SK-N-SH (cell line): ENCODE data around the gene NPAT. TPM values are rescaled to one million over a fixed set of nuclear protein-coding genes. Genes with fewer than 3 reads are reported as not detected.

Experiments used
- CTCF ChIA-PET: fragments of 300-600, 350-600 bp; formaldehyde crosslinking; extraction: SDS; loops from one replicate; lab custom pipeline; 2021; lab: Yijun Ruan, JAX
- POLR2A ChIA-PET: fragments of 350-600 bp; sonication (Branson Sonifier 250); formaldehyde crosslinking; extraction: SDS; loops from one replicate; lab custom pipeline; 2020; ENCODE audit warnings: antibody characterized with exemption, inconsistent platforms; lab: Yijun Ruan, JAX
- DNase-seq: peaks from one replicate; pipeline ENCODE4 v3.0.0; 2012
- H2AFZ ChIP-seq: fragments of 200-600 bp; sonication (generic); 2 replicates; pipeline ENCODE4 v1.8.1; 2016; ENCODE audit warnings: antibody characterized with exemption, mild to moderate bottlenecking, low read depth
- H3F3A ChIP-seq: fragments of 200-600 bp; sonication (generic); replicated peaks from 2 replicates; pipeline ENCODE3; 2016; ENCODE audit warnings: antibody characterized with exemption, mild to moderate bottlenecking; ENCODE audit not compliant: insufficient read depth
- H3K27ac ChIP-seq, 2 experiments: fragments of 200-500 bp in 1 of 2; fragments of 200-600 bp in 1 of 2; sonication (Bioruptor generic) in 1 of 2; sonication (generic), shearing (Covaris generic) in 1 of 2; 2 replicates each; pipeline versions ENCODE4 v1.5.1 to v1.6.1; 2014 to 2016; ENCODE audit warnings: low read depth in 2 of 2, inconsistent platforms in 1 of 2, low read length in 1 of 2, mild to moderate bottlenecking in 1 of 2, mixed read lengths in 1 of 2
- H3K27me3 ChIP-seq: fragments of 200-600 bp; sonication (generic), shearing (Covaris generic); 2 replicates; pipeline ENCODE4 v1.6.1; 2016; ENCODE audit warnings: mixed run types; ENCODE audit not compliant: insufficient read depth
- H3K36me3 ChIP-seq, 2 experiments: fragments of 200-500 bp in 1 of 2; fragments of 200-600 bp in 1 of 2; sonication (Bioruptor generic) in 1 of 2; sonication (generic) in 1 of 2; replicated peaks in 1 of 2; 2 replicates each; pipeline versions ENCODE3 to v1.5.1; 2014 to 2016; ENCODE audit warnings: low read length in 1 of 2, mild to moderate bottlenecking in 1 of 2; ENCODE audit not compliant: insufficient read depth in 2 of 2, control insufficient read depth in 1 of 2
- H3K4me1 ChIP-seq, 2 experiments: fragments of 200-500 bp in 1 of 2; fragments of 200-600 bp in 1 of 2; sonication (Bioruptor generic) in 1 of 2; sonication (generic), shearing (Covaris generic) in 1 of 2; 2 replicates each; pipeline versions ENCODE4 v1.5.1 to v1.6.1; 2014 to 2016; ENCODE audit warnings: low read depth in 1 of 2, low read length in 1 of 2, mixed run types in 1 of 2; ENCODE audit not compliant: insufficient read depth in 2 of 2, control insufficient read depth in 1 of 2
- H3K4me2 ChIP-seq: fragments of 200-600 bp; sonication (generic), shearing (Covaris generic); 2 replicates; pipeline ENCODE4 v1.6.1; 2017; ENCODE audit warnings: mixed run types
- H3K4me3 ChIP-seq, 2 experiments: fragments of 200-500 bp in 1 of 2; fragments of 200-600 bp in 1 of 2; sonication (Bioruptor generic) in 1 of 2; sonication (generic), shearing (Covaris generic) in 1 of 2; 2 replicates each; pipeline versions ENCODE4 v1.5.1 to v1.8.1; 2014 to 2016; ENCODE audit warnings: low read depth in 2 of 2, inconsistent platforms in 1 of 2, low read length in 1 of 2, mild to moderate bottlenecking in 1 of 2, mixed read lengths in 1 of 2, moderate library complexity in 1 of 2
- H3K79me2 ChIP-seq: fragments of 200-600 bp; sonication (generic); 2 replicates; pipeline ENCODE4 v1.8.1; 2017; ENCODE audit warnings: mild to moderate bottlenecking; ENCODE audit not compliant: insufficient read depth
- H3K9ac ChIP-seq: fragments of 200-600 bp; sonication (generic); 2 replicates; pipeline ENCODE4 v1.6.1; 2017; ENCODE audit warnings: mixed run types
- H3K9me2 ChIP-seq: fragments of 200-600 bp; sonication (generic); 2 replicates; pipeline ENCODE4 v1.6.1; 2017; ENCODE audit warnings: mixed run types
- H3K9me3 ChIP-seq: fragments of 200-600 bp; sonication (generic); 2 replicates; pipeline ENCODE4 v1.6.1; 2017; ENCODE audit warnings: mixed run types, mild to moderate bottlenecking, moderate library complexity
- H4K20me1 ChIP-seq: fragments of 200-600 bp; sonication (generic); 2 replicates; pipeline ENCODE4 v1.6.1; 2017; ENCODE audit warnings: mild to moderate bottlenecking, mixed run types; ENCODE audit not compliant: insufficient read depth
- CHD2 ChIP-seq: fragments of 150-350 bp; IDR thresholded peaks from 2 replicates; pipeline ENCODE4 v1.6.1; 2018; ENCODE audit warnings: low read length; ENCODE audit not compliant: partially characterized antibody
- ELF1 ChIP-seq: IDR thresholded peaks from 2 replicates; pipeline ENCODE4 v1.4.0; 2012
- EZH2phosphoT487 ChIP-seq: fragments of 200-600 bp; sonication (generic); IDR thresholded peaks from 2 replicates; pipeline ENCODE4 v1.6.1; 2017; ENCODE audit warnings: low read depth, mixed run types, mild to moderate bottlenecking, antibody characterized with exemption, moderate library complexity, borderline replicate concordance
- FOXJ3 ChIP-seq: sonication (generic); formaldehyde crosslinking; IDR thresholded peaks from 2 replicates; pipeline ENCODE4 v1.5.1; 2020; ENCODE audit warnings: mild to moderate bottlenecking, missing genetic modification reagents
- GABPA ChIP-seq: IDR thresholded peaks from 2 replicates; pipeline ENCODE4 v1.4.0; 2012; ENCODE audit warnings: low read depth, mild to moderate bottlenecking
- GATA2 ChIP-seq: sonication (generic); formaldehyde crosslinking; IDR thresholded peaks from 2 replicates; pipeline ENCODE4 v1.5.0; 2020; ENCODE audit warnings: mild to moderate bottlenecking, missing genetic modification reagents
- JUND ChIP-seq: IDR thresholded peaks from 2 replicates; pipeline ENCODE4 v1.4.0; 2012
- MAX ChIP-seq: IDR thresholded peaks from 2 replicates; pipeline ENCODE4 v1.4.0; 2012; ENCODE audit warnings: low read depth
- MXI1 ChIP-seq: IDR thresholded peaks from 2 replicates; pipeline ENCODE4 v1.6.1; 2012; ENCODE audit warnings: mild to moderate bottlenecking, low read depth, low read length, improper control_type of control experiment
- NFIC ChIP-seq: IDR thresholded peaks from 2 replicates; pipeline ENCODE4 v1.4.0; 2012; ENCODE audit warnings: borderline replicate concordance
- NRF1 ChIP-seq: IDR thresholded peaks from 2 replicates; pipeline ENCODE4 v1.6.1; 2012; ENCODE audit warnings: low read depth, mild to moderate bottlenecking, low read length
- POLR2AphosphoS5 ChIP-seq: IDR thresholded peaks from 2 replicates; pipeline ENCODE4 v1.6.1; 2012; ENCODE audit warnings: low read depth, low read length
- RAD21 ChIP-seq: IDR thresholded peaks from 2 replicates; pipeline ENCODE4 v1.6.1; 2012; ENCODE audit warnings: mild to moderate bottlenecking, low read length
- RCOR1 ChIP-seq: fragments of 150-350 bp; IDR thresholded peaks from 2 replicates; pipeline ENCODE4 v1.6.1; 2017; ENCODE audit warnings: antibody characterized with exemption, low read length
- RFX5 ChIP-seq: IDR thresholded peaks from 2 replicates; pipeline ENCODE4 v1.6.1; 2012; ENCODE audit warnings: mild to moderate bottlenecking, improper control_type of control experiment, low read length
- RXRA ChIP-seq: IDR thresholded peaks from 2 replicates; pipeline ENCODE4 v1.4.0; 2012; ENCODE audit warnings: low read depth, mild to moderate bottlenecking, borderline replicate concordance
- TAF1 ChIP-seq: IDR thresholded peaks from 2 replicates; pipeline ENCODE4 v1.6.1; 2012; ENCODE audit warnings: low read depth, mild to moderate bottlenecking, low read length, moderate library complexity, borderline replicate concordance
- TCF12 ChIP-seq: IDR thresholded peaks from 2 replicates; pipeline ENCODE4 v1.4.0; 2012
- TEAD4 ChIP-seq: IDR thresholded peaks from 2 replicates; pipeline ENCODE4 v1.4.0; 2012; ENCODE audit warnings: mild to moderate bottlenecking, borderline replicate concordance; ENCODE audit not compliant: insufficient read depth
- YY1 ChIP-seq: IDR thresholded peaks from 2 replicates; pipeline ENCODE4 v1.4.0; 2012; ENCODE audit warnings: low read depth, mild to moderate bottlenecking
- ZBTB33 ChIP-seq: IDR thresholded peaks from 2 replicates; pipeline ENCODE4 v1.4.0; 2012; ENCODE audit warnings: low read depth, borderline replicate concordance
- WGBS: methylation state at CpG from one replicate; pipeline ENCODE4 v1.1.6; 2017; ENCODE audit warnings: low lambda C conversion rate; 5-methylcytosine and 5-hydroxymethylcytosine counted together
- polyA plus RNA-seq, 3 experiments: library from polyadenylated mRNA; depleted of rRNA; stranded (reverse); fragments of >200 nt; gene quantifications; 2 replicates each; pipeline ENCODE4 v1.2.3, GENCODE V29; 2012
- TF ChIP-seq, protein P1 (sequence below): IDR thresholded peaks from 2 replicates; pipeline ENCODE4 v1.4.0; 2012; ENCODE audit warnings: low read depth, borderline replicate concordance
- TF ChIP-seq, protein P2 (sequence below): fragments of 200-600 bp; sonication (generic); IDR thresholded peaks from 2 replicates; pipeline ENCODE4 v1.6.1; 2017; ENCODE audit warnings: antibody characterized with exemption, mild to moderate bottlenecking, moderate library complexity

The NPAT gene
- polyA plus RNA-seq, 1 of the 3 experiments (the other 2 are of a cell fraction), result 2.1 TPM

DNA sequence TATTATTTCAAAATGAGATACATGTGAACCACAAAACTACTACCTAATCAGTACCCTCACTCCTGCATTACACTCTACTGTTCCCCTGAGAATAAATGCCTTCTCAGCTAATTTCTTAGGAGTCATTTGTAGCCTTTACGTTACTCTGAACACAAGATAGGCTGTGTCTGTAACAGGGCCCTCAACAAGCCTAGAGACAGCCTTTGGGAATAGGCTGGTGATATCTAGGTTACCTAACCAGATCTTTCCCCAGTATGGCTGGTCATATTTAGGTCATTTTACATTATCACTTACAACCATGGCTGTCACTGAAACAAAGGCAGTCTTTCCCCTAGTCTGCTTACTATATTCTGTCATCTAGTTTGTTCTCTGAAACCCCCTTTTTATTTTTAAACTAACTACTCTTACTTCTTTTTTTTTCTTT is 14.6 kb upstream of the NPAT start:
- Histone ChIP-seq H3K9me2 (no peaks in the 10 kb centered on the region), H3K4me3 (no peak overlapping the region), H3K27me3 (no peaks in the 10 kb centered on the region), H3K36me3 (peaks cover 46 to 61% of the 10 kb centered on the region in 2 experiments), H3F3A (no peaks in the 10 kb centered on the region), H3K4me2 (no peak overlapping the region), H3K9ac (no peak overlapping the region), H3K4me1 (no peaks in the 10 kb centered on the region), H2AFZ (no peak overlapping the region), H3K27ac (no peak overlapping the region), H3K9me3 (no peaks in the 10 kb centered on the region), H4K20me1 (no peaks in the 10 kb centered on the region), H3K79me2 (no peaks in the 10 kb centered on the region)
- CTCF ChIA-PET, result interaction anchor here (1.3 kb wide), 1 partner anchor 14 kb away, joined by 3 read pairs; the partner anchor contains the start of gene ATM
- POLR2A ChIA-PET, result no interaction called here
- 95% methylated on average over 1 of the region's 1 CpG for WGBS
- DNase-seq, result no peak
- TF ChIP-seq RAD21 (no peak), TCF12 (no peak), EZH2phosphoT487 (no peak), POLR2AphosphoS5 (no peak), JUND (no peak), YY1 (no peak), TAF1 (no peak), GABPA (no peak), RFX5 (no peak), ZBTB33 (no peak), TEAD4 (no peak), RCOR1 (no peak), NFIC (no peak), RXRA (no peak), FOXJ3 (no peak), GATA2 (CRISPR knock-in tag) (no peak), CHD2 (no peak)
- TF ChIP-seq, protein P1, sequence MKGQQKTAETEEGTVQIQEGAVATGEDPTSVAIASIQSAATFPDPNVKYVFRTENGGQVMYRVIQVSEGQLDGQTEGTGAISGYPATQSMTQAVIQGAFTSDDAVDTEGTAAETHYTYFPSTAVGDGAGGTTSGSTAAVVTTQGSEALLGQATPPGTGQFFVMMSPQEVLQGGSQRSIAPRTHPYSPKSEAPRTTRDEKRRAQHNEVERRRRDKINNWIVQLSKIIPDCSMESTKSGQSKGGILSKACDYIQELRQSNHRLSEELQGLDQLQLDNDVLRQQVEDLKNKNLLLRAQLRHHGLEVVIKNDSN, result no peak

DNA sequence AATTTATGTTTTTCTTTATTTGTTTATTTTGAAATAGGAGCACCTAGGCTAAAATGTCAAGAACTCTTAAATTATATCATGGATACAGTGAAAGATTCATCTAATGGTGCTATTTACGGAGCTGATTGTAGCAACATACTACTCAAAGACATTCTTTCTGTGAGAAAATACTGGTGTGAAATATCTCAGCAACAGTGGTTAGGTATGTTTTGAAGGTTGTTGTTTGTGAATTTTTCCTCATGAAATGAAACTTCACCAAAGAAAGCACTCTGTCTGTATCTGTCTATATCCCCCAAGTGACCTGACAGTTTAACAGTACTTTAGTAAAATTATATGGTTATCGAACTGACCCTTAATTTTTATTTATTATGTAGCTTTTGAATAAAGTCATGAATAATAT is 13.2 kb upstream of the NPAT start:
- no peaks in the 10 kb centered on the region for H3K27me3 ChIP-seq
- H3K9ac ChIP-seq, result no peak overlapping the region
- H2AFZ ChIP-seq, result no peak overlapping the region
- TF ChIP-seq RXRA (no peak), MXI1 (no peak), MAX (no peak), ELF1 (no peak), NFIC (no peak), RCOR1 (no peak), EZH2phosphoT487 (no peak), NRF1 (no peak), YY1 (no peak), TAF1 (no peak), ZBTB33 (no peak)
- TF ChIP-seq, protein P2, sequence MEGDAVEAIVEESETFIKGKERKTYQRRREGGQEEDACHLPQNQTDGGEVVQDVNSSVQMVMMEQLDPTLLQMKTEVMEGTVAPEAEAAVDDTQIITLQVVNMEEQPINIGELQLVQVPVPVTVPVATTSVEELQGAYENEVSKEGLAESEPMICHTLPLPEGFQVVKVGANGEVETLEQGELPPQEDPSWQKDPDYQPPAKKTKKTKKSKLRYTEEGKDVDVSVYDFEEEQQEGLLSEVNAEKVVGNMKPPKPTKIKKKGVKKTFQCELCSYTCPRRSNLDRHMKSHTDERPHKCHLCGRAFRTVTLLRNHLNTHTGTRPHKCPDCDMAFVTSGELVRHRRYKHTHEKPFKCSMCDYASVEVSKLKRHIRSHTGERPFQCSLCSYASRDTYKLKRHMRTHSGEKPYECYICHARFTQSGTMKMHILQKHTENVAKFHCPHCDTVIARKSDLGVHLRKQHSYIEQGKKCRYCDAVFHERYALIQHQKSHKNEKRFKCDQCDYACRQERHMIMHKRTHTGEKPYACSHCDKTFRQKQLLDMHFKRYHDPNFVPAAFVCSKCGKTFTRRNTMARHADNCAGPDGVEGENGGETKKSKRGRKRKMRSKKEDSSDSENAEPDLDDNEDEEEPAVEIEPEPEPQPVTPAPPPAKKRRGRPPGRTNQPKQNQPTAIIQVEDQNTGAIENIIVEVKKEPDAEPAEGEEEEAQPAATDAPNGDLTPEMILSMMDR, result no peak
- ChIA-PET POLR2A (no interaction called here), CTCF (no interaction called here)
- H3F3A ChIP-seq, result no peaks in the 10 kb centered on the region
- DNase-seq, result no peak
- no peaks in the 10 kb centered on the region for H3K79me2 ChIP-seq
- no peaks in the 10 kb centered on the region for H4K20me1 ChIP-seq
- H3K4me1 ChIP-seq, result no peaks in the 10 kb centered on the region
- H3K36me3 ChIP-seq, result peaks cover 47 to 66% of the 10 kb centered on the region in 2 experiments
- H3K4me3 ChIP-seq, result no peak overlapping the region
- H3K27ac ChIP-seq, result no peak overlapping the region
- H3K9me3 ChIP-seq, result no peaks in the 10 kb centered on the region
- 96% methylated on average over 2 of the region's 2 CpGs for WGBS
- no peaks in the 10 kb centered on the region for H3K9me2 ChIP-seq
- H3K4me2 ChIP-seq, result no peak overlapping the region
